NCI-H460 (cell line): ENCODE data around the gene PLXDC2. TPM values are rescaled to one million over a fixed set of nuclear protein-coding genes. Genes with fewer than 3 reads are reported as not detected.

Source experiments
- DNase-seq: peaks from one replicate; pipeline ENCODE4 v3.0.0-alpha.2; 2016; ENCODE audit warnings: low read depth; ENCODE audit errors: extremely low read depth
- total RNA-seq: library from RNA; depleted of rRNA; stranded (reverse); fragments of >200 nt; shearing (Covaris generic); gene quantifications from 2 replicates; pipeline ENCODE4 v1.2.3, GENCODE V29; 2014

PLXDC2 gene
- total RNA-seq, 1 experiment from 2014 or later: 0.07 TPM

DNA sequence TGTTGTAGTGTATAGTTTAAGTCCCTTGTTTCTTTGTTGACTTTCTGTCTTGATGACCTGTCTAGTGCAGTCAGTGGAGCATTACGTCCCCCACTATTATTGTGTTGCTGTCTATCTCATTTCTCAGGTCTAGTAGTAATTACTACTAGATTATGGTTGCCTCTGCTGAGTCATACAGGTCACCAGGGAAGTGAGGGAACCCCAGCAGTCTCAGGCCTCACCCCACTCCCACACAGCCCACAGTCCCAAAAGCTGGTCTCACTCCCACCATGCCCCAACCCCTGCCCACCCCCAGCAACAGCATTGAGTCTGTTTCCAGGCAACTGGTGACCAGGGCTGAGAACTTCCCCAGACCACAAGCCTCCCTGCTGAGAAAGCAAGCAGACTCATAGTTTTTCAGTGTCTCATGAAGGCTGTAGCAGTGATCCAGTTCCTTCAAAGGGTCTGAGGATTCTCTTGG is 88.0 kb downstream of the PLXDC2 start:
- no peak for DNase-seq

- DNase-seq: no peak
These were observed 90.0 kb downstream of the PLXDC2 start for GRCh38 chr10:19906108-19906791.

GRCh38 chr10:19908991-19909696 is 92.9 kb downstream of the PLXDC2 start:
- DNase-seq: no peak

- no peak for DNase-seq
These were observed 95.7 kb downstream of the PLXDC2 start for GRCh38 chr10:19911886-19912285.

- no peak for DNase-seq
These were observed 97.8 kb downstream of the PLXDC2 start for GRCh38 chr10:19913987-19914386.

GRCh38 chr10:19915125-19915524 is 98.9 kb downstream of the PLXDC2 start:
- DNase-seq: no peak

- no peak for DNase-seq
These were observed 99.6 kb downstream of the PLXDC2 start for GRCh38 chr10:19915816-19916215.

- DNase-seq: no peak
These were observed 101.7 kb downstream of the PLXDC2 start for GRCh38 chr10:19917751-19918478.

GRCh38 chr10:19918794-19919193 is 102.6 kb downstream of the PLXDC2 start:
- no peak for DNase-seq

DNA sequence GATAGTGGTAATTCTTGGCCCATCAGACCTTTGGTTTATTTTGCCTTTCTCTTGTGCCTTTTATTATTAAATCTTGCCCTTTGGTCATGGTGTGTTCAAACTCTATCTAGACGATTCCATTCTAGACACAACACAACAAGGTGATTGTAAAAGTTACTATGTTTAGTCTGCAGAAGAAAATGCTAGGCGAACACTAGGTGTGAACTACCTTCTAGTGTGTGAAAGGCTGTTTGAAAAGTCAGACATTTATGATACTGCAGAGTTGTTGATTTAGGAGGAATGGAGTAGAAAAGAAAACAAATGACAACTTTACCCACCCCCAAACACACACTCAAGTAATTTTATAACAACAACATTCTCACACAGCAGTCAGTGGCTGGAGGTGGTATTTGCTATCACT is 103.4 kb downstream of the PLXDC2 start:
- DNase-seq: no peak

- no peak for DNase-seq
These were observed 104.0 kb downstream of the PLXDC2 start for GRCh38 chr10:19920075-19920726.

DNA sequence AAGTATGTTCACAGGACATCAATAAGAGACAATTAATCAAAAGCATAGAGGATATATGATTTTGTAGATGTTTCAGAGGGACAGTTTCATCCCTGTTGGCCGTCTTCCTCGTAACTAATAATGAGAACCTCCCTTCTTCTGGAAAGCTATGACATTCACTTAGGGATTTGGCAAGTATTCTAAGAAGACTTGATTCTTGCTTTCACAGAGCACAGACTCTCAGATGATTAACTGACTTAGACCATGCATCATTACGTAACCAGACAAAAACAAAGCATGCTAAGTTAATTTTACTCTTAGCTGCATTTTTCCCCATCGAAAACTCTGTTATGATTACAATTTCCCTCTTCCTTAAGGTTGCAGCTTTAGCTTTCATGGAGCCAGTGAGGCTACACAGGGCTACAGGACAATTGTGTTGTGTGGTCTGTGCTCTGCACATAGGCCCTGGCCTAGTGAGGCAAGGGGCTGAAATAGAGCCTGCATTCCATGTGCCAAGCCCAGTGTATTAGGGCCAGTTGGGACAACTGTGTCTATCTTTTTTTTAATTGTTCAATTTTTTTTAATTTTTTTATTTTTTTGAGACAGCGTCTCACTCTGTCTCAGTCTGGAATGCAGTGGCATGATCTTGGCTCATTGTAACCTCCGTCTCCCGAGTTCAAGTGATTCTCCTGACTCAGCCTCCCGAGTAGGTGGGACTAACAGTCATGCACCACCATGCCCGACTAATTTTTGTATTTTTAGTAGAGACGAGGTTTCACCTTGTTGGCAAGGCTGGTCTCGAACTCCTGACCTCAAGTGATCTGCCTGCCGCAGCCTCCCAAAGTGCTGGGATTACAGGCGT is 105.3 kb downstream of the PLXDC2 start:
- no peak for DNase-seq

- no peak for DNase-seq
These were observed 106.2 kb downstream of the PLXDC2 start for GRCh38 chr10:19922236-19922963.

DNA sequence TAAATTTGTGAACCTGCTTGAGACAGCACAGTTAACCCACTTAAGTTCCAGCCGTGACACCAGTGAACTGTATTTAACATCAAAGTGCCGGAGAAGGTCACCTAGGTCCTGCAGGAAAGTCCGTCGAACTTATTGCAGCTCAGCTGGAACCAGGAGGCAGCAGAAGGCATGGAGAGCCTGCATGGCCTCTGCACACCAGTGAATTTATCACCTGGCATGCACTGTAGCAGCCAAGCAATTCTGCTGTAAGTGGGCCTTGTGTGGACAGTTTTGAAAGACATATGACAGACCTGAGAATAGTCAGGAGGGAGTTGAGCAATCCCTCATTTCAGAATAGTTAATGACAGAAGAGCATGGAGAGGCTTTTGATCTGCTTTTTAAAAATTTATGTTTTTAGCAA is 108.8 kb downstream of the PLXDC2 start:
- no peak for DNase-seq

DNA sequence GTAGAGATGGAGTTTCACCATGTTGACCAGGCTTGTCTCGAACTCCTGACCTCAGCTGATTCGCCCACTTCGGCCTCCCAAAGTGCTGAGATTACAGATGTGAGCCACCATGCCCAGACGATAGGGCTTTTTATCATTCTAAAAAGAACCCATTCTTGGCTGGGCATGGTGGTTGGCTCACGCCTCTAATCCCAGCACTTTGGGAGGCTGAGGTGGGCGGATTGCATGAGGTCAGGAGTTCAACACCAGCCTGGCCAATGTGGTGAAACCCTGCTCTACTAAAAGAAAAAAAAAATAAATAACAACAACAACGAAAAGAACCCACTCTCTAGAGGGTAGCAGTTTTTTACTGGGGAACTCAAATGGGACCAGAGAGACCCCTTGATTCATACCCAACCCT is 112.7 kb downstream of the PLXDC2 start:
- no peak for DNase-seq

DNA sequence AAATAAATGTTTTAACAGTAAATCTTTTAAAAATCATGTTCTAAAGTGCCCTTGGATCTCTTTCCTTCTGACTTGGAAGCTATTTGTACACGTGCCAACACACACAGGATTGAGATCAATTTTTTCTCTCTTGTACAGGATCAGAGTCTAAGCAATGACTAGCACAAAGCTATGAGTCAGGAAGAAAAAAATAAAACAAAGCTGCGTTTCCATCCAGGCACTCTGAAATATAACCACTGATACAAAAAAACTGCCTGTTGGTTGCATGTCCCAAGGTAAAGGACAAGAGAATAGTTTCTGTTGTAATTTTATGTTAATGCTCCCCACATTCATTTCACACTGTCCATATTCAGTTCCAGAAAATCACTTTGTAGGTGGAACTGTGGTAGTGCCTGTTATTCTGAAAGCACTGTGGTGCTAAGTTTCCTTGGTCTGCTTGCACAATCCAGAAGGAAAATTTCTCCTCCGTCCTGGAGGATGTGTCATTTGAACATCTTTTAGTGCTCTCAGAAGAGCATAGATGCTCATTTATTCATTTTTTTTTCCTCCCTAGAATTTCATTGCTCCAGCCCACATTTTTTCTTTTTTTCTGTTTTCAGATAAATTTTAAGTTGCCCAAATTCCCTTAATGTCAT is 113.4 kb downstream of the PLXDC2 start:
- DNase-seq: no peak

DNA sequence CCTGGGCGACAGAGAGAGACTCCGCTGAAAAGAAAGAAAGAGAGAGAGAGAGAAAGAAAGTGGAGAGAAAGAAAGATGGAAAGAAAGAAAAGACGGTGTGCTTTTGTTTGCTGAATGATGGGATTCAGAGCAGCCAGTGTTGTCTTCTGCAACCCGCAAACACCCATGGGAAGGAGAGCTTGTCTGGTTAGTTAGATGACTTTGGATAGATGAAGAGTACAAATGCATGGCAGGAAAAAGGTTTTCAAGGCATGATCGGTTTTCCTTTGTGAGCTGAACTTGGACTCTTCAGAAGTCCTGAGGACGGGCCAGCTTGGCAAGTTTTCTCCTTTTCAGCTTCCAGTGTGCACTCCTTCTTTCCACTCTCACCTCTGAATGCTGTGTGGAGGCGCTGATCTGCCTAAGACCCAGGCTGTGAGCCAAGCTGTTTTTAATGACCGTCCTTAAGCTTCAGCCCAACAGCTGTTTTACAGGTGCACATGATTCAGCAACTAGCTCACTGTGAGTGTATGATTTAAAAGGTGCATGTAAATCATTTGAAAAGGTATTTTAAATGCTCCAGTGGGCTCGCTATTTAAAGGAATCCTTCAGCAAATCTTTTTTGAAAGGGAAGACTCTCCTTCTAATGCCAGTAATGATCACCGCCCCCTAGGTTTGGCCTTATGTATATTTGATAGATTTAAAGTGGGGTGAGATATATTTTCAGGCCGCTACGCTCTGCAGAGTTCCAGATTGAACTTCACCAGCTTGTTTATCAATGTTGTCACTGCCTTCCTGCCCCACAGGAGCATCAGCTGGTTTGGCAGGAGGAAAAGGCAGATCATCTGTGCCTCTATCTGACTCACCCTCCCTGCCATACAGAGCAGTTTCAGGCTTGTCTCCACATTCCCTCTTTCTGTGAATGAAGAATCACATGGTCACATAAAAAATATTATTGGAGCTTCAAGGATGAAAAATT is 115.0 kb downstream of the PLXDC2 start:
- DNase-seq: no peak
